GM21423 (cell line): Measurements from ENCODE around the gene UPK3A.

Experiments used
- ATAC-seq: cut with Tn5 transposase; IDR thresholded peaks from one replicate; pipeline ENCODE4 v1.9.1; 2021; ENCODE audit warnings: mild to moderate bottlenecking, moderate library complexity; ENCODE audit not compliant: unreplicated experiment

The UPK3A gene

DNA sequence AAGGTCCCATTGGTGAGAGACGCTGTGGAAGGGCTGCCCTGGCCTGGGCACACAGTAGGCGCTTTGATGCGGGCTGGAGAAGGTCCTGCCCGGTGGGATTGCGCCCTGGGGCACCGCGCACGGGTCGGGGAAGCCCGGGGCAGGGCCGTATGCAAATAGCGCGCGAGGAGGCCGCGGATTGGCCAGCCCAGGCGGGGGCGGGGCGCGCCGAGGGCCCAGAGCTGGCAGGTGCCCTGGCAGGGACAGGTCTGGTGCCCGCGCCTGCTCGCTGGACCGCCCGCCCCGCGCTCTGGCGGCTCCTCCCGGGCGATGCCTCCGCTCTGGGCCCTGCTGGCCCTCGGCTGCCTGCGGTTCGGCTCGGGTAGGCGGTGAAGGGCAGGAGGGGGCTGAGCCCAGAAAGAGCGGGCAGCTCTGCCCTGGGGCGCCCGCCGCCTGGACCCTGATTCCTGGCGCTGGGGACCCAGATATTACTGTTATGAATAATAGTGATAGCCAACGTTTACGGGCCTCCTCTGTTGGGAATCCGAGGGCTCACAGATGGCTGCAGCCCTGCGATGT lies at the start of gene UPK3A:
Gene UPK3A (plus strand): TSS at position 245 of the 558 bp plus-strand sequence. CDS start 65 bp downstream, at position 310.
- no peak for ATAC-seq

DNA sequence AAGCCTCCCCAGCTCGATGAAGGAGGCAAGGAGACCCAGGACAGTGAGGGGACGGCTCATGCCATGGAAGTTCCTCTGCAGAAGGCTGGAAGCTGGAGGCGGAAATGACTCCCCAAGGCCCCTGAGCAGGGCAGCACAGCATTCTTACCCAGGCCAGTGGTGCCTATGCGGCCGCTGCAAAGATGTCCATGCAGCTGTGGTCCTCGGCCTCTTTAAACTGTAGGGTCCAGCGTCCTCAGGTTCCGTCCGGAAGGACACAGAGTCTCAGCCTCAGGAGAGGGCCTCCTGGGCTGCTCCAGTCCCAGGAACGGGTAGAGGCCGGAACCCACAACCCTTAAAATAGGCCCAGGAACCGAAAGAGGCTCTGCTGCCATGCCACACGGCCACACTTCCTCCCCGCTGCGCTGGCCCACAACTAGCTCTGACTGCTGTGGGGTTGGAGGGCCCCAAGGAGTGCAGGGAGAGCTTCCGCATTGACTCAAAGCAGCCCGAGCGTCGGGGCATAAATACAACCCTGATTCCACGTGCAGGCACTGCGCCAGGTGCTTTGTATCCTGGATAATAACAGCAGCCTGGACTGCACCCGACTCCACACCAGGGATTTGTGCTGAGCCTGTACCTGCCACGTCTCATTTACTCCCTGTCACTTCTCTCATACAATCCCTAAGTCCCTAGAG lies 49.5 kb upstream of the UPK3A start:
- peak; percentile 58 for ATAC-seq

DNA sequence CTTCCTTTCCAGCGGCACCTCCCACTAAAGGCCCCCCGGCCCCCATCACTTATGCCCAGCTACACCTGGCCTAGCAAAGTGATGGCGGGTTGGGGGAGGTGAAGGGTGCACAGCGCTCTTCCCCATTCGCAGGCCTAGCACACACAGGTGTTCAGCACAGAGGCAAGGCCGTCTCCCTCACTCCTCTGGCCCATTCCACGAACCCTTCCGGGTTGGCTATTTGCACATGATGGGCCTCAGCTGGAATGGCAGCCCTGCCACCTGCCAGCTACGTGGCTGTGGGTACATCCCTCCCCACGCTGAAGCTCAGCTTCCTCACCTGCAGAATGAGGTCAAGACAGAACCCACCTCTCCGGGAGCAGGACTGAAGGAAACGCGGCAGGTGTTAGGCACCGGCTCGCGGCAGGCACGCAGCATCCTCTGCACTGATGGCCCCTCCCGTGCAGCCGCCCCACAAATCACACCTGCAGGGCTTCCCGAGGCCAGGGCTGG lies 48.9 kb upstream of the UPK3A start:
- peak; percentile 11 for ATAC-seq

- no peak for ATAC-seq
Observed at GRCh38 chr22:45237065-45237990, 47.4 kb upstream of the UPK3A start.

DNA sequence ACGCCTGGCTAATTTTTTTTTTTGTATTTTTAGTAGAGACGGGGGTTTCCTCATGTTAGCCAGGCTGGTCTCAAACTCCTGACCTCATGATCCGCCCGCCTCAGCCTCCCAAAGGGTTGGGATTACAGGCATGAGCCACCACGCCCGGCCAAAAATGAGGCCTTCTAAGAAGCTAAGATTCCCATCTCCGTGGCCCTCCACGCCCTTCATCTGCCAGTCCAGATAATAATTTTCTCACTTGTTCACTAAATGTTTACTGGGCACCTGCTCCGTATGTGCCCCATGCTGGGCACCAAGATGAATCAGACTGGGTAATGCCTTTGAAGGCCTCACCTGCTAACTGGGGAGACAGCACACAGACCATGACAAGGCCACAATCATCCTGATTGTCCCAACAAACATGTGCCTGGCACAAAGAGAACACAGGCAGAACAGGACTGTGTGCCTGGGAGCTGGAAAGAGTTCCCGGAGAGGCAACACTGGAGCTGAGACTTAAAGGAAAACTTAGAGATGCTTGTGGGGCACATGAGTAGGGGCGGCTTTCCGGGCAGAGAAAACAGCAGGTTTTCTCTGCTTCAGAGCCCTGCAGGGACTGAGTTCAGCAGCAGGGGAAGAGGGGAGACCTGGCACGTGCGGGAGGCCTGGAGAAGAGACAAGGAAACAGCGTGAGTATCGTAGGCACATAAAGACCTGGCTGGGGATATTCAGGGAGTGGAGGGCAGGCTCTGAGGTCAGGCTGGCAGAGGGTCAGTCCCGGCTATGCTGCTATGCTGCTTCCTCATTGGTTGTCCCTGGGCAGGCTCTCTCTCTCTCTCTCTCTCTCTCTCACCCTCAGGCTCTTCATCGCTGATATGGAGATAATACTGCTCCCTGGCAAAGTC lies 46.4 kb upstream of the UPK3A start:
- ATAC-seq: no peak

DNA sequence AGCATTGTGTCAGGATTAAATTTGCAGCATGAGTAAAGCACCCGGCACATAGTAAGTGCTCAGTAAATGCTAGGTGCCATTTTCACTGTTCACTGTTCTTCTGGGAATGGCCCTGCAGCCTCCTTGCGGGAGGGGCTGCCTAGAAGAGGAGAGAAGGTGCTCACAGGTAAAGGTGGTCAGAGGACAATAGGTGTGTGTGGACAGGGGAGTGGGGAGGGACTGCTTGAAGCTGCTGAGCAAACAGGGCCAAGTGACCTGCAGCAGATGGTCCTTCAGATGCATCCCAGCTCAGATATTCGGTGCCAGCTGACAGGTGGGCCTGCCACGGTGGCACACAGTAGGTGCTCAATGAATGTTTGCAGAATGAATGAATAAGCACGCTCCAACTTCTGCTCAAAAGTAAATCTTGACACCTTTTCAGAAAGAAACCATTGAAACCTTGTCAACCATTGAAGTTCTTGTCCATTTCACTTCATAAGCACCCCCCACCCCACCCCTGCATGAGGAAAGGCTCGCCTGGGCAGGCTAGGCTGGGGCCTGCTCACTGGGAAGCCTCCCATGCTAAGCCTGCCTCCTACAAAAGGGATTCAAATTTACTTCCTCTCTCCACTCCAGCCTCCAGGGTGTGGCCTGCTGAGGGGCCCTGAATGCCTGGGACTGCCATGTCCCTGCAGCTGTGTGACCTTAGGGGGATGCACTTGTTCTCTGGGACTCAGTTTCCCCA lies 45.6 kb upstream of the UPK3A start:
- ATAC-seq: no peak

- no peak for ATAC-seq
Observed at GRCh38 chr22:45239681-45240051, 45.1 kb upstream of the UPK3A start.

DNA sequence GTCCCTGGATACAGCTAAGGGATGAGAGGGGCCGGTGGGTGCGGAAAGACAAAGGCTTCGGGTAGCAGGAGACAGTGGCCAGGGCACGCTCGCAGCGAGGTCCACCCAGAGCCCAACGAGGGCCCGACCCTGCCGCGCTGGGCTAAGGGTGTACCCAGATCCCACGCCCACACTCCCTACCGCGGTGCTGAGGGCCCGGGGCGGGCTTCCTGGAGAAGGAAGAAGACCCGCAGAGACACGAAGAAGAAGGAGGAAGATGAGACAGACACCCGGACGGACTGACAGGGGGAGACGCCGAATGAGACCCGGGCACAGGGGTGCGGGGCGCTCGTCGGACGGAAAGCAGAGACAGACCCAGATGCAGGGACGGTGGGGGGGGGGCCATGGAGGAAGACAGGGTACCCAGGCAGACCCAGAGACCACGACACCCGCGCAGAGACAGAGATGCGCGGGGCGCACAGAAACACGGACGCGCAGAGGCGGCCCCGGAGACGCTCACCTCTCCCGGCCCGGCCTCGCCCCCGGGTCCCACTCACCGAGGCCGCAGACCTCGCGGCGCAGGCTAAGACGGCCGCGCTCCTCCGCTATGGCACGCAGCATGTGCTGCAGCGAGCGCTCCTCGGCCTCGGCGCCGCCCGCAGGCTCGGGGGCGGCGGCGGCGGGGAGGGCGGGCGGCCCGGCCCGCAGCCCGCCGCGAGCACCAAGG lies 44.5 kb upstream of the UPK3A start:
- ATAC-seq: peak; percentile 2

DNA sequence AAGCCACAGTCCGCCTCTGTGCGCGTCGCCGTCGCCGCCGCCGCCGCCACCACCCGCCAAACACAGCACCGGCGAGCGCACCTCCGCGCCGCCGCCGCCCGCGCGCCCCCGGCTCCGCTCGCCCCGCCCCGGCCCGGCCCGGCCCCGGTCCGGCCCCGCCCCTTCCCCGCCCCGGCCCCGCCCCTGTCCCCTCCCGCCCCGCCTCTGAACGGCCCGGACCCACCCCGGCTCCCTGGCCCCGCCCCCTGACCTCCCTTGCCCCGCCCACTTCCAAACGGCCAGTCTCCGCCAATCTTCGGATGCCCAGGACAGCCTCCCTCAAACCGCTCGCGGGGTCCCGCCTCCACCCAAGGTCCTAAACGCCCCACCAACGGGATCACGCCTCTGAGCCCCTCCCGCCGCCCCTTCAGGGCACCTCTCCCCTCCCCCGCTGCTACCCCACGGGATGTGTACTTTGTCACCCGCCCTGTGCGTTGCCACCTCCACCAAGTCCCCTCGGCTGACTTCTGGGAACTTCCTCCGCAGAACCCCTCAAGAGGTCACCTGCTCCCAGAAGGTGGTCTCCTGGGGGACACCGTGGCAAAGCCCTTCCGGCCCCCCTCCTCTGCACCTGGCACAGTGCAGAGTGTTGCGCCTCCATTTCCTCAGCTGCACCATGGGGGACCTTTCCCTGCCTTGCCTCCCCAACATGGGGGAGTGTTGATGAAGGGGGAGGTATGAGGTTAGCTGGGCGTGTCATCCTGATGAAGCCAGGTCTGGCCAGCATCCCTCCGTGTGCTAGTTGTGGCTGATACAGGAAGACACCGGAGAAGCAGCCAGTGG lies 43.7 kb upstream of the UPK3A start, which contains the start of gene KIAA0930:
Gene KIAA0930 (minus strand): TSS at position 85 of the 822 bp plus-strand sequence. CDS start 191 bp downstream, outside the sequence.
- ATAC-seq: peak; percentile 45

DNA sequence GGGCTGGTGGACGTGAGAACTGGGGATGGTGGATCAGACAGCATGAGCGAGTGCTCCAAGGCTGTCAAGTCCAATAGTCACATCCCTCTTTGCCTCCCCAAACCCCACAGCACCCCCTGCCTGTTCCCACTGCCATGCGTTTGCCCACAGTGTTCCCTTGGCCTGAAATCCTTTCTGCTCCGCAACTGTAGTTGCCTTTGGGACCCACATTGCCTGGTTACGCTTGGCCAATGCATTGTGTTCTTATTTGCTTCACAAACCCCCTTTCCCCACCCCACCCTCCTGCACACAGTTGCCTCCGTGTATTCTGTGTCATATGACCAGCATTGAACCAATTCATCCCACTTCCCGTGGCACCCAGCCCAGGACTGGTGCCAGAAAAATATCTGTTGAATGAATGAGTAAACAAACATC lies 42.0 kb upstream of the UPK3A start:
- no peak for ATAC-seq

- no peak for ATAC-seq
Observed at GRCh38 chr22:45244916-45245315, 39.8 kb upstream of the UPK3A start.

DNA sequence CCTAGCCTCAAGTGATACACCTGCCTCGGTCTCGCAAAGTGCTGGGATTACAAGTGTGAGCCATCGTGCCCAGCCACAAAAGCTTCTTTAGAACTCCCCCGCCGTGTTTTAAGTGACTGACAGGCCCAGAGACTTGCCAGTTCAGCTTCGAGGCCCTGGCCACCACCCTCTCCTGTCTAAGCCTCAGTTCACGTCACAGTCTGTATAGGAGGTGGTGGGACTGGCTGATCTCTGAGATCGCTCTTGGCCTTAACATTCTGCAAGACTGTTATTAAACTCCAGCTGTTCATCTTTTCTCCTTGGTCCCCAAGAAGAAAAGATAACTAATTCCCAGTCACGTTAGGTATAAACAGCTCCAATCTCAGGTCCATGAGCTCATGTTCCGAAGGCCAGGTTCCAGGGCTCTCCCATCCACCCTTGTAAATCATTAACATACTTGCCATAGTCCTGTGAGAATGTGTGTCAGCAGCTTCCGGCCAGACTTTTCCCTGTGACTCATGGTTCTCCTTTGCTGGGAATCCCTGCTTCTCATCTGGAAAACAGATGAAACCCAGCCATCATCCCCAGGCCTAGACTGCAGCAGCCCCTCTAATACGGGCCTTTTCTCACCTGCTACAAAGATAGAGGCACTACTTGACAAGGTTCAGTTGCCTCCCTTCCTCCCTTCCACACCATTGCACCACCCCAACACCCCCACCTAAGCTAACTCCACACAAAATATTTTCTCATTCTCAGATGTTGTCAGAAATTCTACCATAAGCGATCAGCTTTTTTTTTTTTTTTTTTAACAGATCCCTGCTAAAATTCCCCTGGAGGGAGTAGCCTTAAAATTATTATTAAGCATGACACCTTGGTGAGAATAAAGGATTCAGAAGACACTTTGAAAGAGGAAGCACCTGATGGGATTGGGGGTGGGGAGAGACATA lies 38.4 kb upstream of the UPK3A start:
- no peak for ATAC-seq

GRCh38 chr22:45248832-45249561 lies 35.8 kb upstream of the UPK3A start:
- peak; percentile 76 for ATAC-seq

- no peak for ATAC-seq
Observed at GRCh38 chr22:45251825-45252224, 32.9 kb upstream of the UPK3A start.

GRCh38 chr22:45253039-45253641 lies 31.6 kb upstream of the UPK3A start:
- no peak for ATAC-seq

DNA sequence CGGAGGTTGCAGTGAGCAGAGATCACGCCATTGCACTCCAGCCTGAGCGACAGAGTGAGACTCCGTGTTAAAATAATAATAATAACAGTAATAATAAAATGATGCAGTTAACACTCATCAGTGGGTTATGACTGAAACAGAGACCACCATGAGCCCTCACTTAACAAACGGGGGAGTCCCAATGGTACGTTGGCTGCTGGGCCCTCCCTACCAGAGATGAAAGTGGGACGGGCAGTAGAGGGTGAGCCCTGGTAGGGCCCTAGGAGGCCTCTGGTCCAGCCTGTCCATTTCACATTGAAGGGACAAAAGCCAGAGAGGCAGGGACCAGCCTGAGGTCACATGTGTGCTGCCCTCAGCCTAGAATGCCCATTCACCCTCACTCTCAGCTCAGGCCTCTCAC lies 30.4 kb upstream of the UPK3A start:
- no peak for ATAC-seq
